Measurements from ENCODE around the gene COL5A1. TPM values are rescaled to one million over a fixed set of nuclear protein-coding genes. Genes with fewer than 3 reads are reported as not detected.

COL5A1 gene
- total RNA-seq, 1 experiment from 2014 or later, result 9.5 TPM

- Histone ChIP-seq H2BK5ac (ENCODE audit: insufficient read length, low read length) (no peak overlapping the region), H2AK5ac (ENCODE audit: insufficient read length, low read length) (no peak overlapping the region), H3K14ac (ENCODE audit: insufficient read depth, low read length) (no peak overlapping the region), H3K56ac (ENCODE audit: insufficient read length, low read depth, low read length) (no peak overlapping the region), H3K79me2 (ENCODE audit: insufficient read depth, low read length) (no peaks in the 10 kb centered on the region), H3T11ph (ENCODE audit: low read length) (no peak overlapping the region), H3K23ac (ENCODE audit: insufficient read length, low read depth, low read length) (no peak overlapping the region), H4K8ac (replicated peaks; ENCODE audit: insufficient read length, low read depth, low read length) (no peak overlapping the region), H3K9me3 (ENCODE audit: control insufficient read depth, low read depth, low read length) (no peaks in the 10 kb centered on the region), H4K20me1 (ENCODE audit: control insufficient read depth, insufficient read depth, insufficient read length) (no peaks in the 10 kb centered on the region), H3K27ac (ENCODE audit: insufficient read length, low read depth, low read length) (no peak overlapping the region), H3K27me3 (ENCODE audit: insufficient read depth, low read length) (no peaks in the 10 kb centered on the region), H3K4ac (ENCODE audit: low read depth, low read length) (no peak overlapping the region), H3K23me2 (ENCODE audit: insufficient read length, low read depth, low read length, poor library complexity, severe bottlenecking) (no peaks in the 10 kb centered on the region), H3K79me1 (ENCODE audit: insufficient read depth, low read depth, low read length, poor library complexity, severe bottlenecking) (no peaks in the 10 kb centered on the region), H2BK20ac (ENCODE audit: low read depth, low read length, poor library complexity, severe bottlenecking) (no peak overlapping the region), H3K18ac (ENCODE audit: insufficient read length, low read depth, low read length) (no peak overlapping the region), H4K5ac (ENCODE audit: insufficient read length, low read depth, low read length) (no peak overlapping the region), H3K9ac (ENCODE audit: extremely low read depth, insufficient read length, low read length) (no peak overlapping the region), H3K4me1 (ENCODE audit: insufficient read depth, low read length) (no peaks in the 10 kb centered on the region), H3K4me2 (ENCODE audit: insufficient read depth, insufficient read length, low read length) (no peak overlapping the region), H4K91ac (ENCODE audit: insufficient read length, low read depth, low read length) (no peak overlapping the region), H2AFZ (ENCODE audit: low read length) (no peak overlapping the region), H2BK120ac (ENCODE audit: low read depth, low read length, poor library complexity, severe bottlenecking) (no peak overlapping the region), H2BK12ac (ENCODE audit: insufficient read length, low read depth, low read length) (no peak overlapping the region), H2BK15ac (ENCODE audit: low read depth, low read length) (no peak overlapping the region)
- H3K27ac Mint-ChIP-seq, result no peak overlapping the region
- H3K36me3 Mint-ChIP-seq (ENCODE audit: insufficient read depth in 1 of 3, low read depth in 3 of 3), result peaks cover 0 to 4% (median 2%) of the 10 kb centered on the region in 3 experiments; a peak in 3 of 7 replicates
- TF ChIP-seq CTCF (conservative IDR thresholded peaks at IDR 0.05), result no peak
- H3K27me3 Mint-ChIP-seq (ENCODE audit: low read depth), result no peaks in the 10 kb centered on the region
- no CpG with 5 or more reads among the region's 5 CpGs for WGBS (ENCODE audit: extremely low coverage, insufficient read length, low lambda C conversion rate)
- no peak overlapping the region for H3K4me3 Mint-ChIP-seq
- DNase-seq, result no peak
- no peaks in the 10 kb centered on the region; a peak in 1 of 5 replicates for H3K9me3 Mint-ChIP-seq
- peaks cover 4 to 7% of the 10 kb centered on the region in 2 experiments for H3K4me1 Mint-ChIP-seq
Observed at GRCh38 chr9:134698111-134698510, 56.5 kb downstream of the COL5A1 start.
